Measurements from ENCODE around the gene CNOT8.

GRCh38 chr5:154850255-154851062, 8.0 kb upstream of the CNOT8 start, which contains the start of gene FAXDC2:
- TF ChIP-seq CTCF (IDR thresholded peaks at IDR 0.05; ENCODE audit: low read depth, low read length): no peak
- no peak for TF ChIP-seq EZH2phosphoT487 (IDR thresholded peaks at IDR 0.05; ENCODE audit: low read depth)

Measured in OCI-LY3 (cell line).